AG09319 (cell line): Measurements from ENCODE around the gene HCFC1R1.
"Not testable (repeated sequence)": the region's sequence is repeated elsewhere in the genome, so short reads cannot be mapped to it uniquely, and the experiment has no call there.

ENCODE experiments used
- DNase-seq: peaks from one replicate; pipeline ENCODE4 v3.0.0-alpha.2; 2010; ENCODE audit warnings: low read depth; ENCODE audit errors: extremely low read depth
- CTCF ChIP-seq: IDR thresholded peaks from 2 replicates; pipeline ENCODE4 v1.5.1; 2011; ENCODE audit warnings: low read depth, mild to moderate bottlenecking, inconsistent platforms, low read length, moderate library complexity

The HCFC1R1 gene

DNA sequence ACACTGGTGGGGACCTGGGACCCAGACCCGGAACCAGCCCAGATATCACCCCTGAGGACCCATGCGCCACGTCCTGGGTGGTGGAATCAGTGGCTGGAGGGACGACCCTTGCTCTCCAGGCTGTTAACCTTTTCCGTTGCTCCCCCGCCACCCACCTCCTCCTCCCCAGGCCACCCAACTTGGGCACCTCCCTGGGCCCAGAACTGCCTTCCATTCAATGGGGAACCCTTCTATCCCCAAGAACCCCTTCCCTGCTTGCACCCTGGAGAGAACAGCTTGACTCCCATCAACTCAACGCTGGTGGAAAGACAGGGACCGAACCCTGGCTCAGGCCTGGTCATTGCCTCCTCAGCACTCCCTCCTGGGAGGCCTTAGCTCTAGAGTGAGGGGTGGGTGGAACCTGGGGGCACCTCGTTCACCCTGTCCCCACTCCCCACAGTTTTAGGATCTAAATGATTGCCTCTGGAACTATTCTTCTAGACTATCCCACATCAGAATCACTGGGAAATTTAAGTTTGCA lies 36.0 kb upstream of the HCFC1R1 start:
- no peak for TF ChIP-seq CTCF
- DNase-seq = no peak

DNA sequence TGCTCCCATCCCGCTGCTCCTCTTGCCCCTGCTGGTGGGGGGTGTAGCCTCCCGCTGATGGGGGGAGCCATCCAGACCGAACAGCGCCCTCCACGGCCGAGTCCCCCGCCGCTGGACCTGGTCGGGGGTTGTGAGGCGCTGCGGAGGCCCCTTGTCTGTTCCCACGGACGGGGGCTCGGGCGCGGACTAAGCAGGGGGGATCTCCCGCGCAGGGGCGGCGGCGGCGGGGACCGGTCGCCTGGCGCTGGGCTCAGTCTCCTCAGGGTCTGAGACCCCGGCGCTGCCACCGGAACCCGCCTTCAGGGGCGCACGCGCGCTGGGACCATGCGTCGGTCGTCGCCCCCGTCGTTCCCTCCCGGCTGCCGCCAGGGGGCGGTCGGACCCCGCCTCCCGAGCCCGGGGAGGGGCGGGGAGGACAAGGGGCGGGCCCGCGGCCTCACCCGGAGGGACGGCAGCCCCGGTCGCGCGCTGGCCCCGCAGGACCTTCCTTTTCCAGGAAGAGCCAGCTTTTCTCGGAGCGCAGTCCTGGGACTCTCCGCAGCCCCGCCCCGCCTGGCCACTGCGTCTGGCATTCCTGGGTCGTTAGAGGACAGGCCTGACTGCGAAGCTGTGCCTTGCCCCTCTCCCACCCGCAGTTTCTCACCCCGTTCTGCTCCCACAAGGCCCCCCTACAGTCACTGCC lies 35.4 kb upstream of the HCFC1R1 start:
- DNase-seq = peak; percentile 65
- peak; percentile 46 for TF ChIP-seq CTCF

DNA sequence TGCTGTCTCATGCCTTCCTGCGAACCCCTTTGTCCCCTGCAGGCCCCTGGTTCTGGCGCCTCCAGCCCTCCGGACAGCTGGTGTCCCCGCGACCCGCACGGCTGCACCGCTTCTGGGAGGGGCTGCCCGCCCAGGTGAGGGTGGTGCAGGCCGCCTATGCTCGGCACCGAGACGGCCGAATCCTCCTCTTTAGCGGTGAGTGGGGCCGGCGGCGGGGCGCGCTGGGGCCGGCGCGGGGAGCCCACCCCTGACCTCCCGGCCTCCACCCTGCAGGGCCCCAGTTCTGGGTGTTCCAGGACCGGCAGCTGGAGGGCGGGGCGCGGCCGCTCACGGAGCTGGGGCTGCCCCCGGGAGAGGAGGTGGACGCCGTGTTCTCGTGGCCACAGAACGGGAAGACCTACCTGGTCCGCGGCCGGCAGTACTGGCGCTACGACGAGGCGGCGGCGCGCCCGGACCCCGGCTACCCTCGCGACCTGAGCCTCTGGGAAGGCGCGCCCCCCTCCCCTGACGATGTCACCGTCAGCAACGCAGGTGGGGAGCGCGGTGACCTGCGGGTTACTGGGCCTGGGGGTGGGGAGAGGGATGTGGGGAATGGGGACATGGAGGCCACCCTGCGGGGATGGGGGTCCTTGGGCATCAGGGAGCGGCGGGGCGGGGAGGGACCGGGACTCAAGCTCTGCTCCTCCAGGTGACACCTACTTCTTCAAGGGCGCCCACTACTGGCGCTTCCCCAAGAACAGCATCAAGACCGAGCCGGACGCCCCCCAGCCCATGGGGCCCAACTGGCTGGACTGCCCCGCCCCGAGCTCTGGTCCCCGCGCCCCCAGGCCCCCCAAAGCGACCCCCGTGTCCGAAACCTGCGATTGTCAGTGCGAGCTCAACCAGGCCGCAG lies 34.6 kb upstream of the HCFC1R1 start:
- no peak for TF ChIP-seq CTCF
- DNase-seq = no peak

GRCh38 chr16:3057181-3058138 lies 33.7 kb upstream of the HCFC1R1 start:
- no peak for DNase-seq
- no peak for TF ChIP-seq CTCF

DNA sequence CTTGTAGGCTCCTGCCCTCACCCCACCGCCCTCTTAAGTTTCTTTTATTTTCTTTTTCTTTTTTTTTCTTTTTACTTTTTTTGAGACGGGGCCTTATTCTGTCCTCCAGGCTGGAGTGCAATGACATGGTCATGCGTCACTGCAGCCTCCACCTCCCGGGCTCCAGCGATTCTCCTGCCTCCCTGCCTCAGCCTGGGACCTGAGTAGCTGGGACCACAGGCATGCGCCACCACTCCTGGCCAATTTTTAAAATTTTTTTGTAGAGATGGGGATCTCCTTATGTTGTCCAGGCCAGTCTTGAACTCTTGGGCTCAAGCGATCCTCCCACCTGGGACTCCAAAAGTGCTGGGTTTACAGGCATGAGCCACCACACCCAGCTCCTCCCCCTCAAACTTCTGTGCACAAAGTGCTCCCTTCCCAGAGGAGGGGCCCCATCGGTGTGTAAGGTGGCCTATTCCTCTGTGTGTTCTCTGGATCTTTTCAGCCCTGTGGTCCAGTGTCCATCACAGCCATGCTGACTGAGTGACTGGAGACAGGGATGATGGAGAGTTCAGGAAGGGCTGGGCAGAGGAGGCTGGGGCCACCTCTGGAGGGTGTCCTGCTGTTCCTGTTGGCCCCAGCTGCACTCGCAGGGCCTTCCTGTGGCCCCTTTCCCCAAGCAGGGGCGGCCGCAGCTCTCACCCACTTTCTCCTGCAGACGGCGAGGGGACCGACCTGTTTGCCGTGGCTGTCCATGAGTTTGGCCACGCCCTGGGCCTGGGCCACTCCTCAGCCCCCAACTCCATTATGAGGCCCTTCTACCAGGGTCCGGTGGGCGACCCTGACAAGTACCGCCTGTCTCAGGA lies 32.8 kb upstream of the HCFC1R1 start:
- DNase-seq = no peak
- TF ChIP-seq CTCF = no peak

DNA sequence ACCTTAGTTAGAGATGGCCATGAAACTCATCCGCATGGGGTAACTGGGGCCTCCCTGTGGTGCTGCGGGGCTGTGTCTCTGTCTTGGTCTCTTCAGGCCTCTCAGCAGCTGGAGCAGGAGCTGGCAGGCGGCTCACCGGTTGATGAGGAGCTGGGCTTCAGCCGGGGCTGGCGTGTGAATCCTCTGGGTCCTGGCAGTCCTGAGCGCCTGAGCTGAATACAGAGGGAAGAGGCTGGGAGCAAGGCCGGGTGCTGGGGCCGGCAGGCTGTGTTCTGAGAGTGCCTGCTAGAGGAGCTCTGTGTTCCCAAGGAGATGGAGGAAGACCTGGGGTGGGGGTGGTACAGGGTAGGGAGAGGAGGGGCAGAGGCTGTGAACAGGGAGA lies 32.0 kb upstream of the HCFC1R1 start:
- not testable (repeated sequence) for DNase-seq
